PFSK-1 (cell line): ENCODE measurements around the gene CUL5.

Source experiments
- FOXP2 ChIP-seq: optimal IDR thresholded peaks from 2 replicates; pipeline ENCODE3; 2011; ENCODE audit warnings: borderline replicate concordance, control low read depth, inconsistent platforms; ENCODE audit not compliant: insufficient read depth; ENCODE audit errors: extremely low read length, extremely low read depth
- POLR2AphosphoS5 ChIP-seq: IDR thresholded peaks from 2 replicates; pipeline ENCODE4 v1.6.1; 2012; ENCODE audit warnings: low read depth, mild to moderate bottlenecking, control low read depth, low read length, moderate library complexity
- REST ChIP-seq, 2 experiments: IDR thresholded peaks; 2 replicates each; pipeline versions ENCODE4 v1.6.1 to v1.8.0; 2011 to 2012; ENCODE audit warnings: low read depth in 2 of 2, low read length in 2 of 2, control low read depth in 1 of 2, inconsistent platforms in 1 of 2, mild to moderate bottlenecking in 1 of 2, moderate library complexity in 1 of 2; ENCODE audit not compliant: insufficient read depth in 1 of 2
- SIN3A ChIP-seq: IDR thresholded peaks from 2 replicates; pipeline ENCODE4 v1.6.1; 2012; ENCODE audit warnings: mild to moderate bottlenecking, low read length, moderate library complexity, borderline replicate concordance; ENCODE audit not compliant: insufficient read depth
- TAF1 ChIP-seq: IDR thresholded peaks from 2 replicates; pipeline ENCODE4 v1.6.1; 2012; ENCODE audit warnings: low read length, control low read depth, borderline replicate concordance; ENCODE audit not compliant: insufficient read depth

- TF ChIP-seq POLR2AphosphoS5 (no peak), REST (IDR thresholded peaks at IDR 0.05; ENCODE audit: insufficient read depth in 1 of 2, low read depth in 2 of 2, low read length in 2 of 2) (no peak), SIN3A (no peak), TAF1 (no peak), FOXP2 (no peak)
Observed at GRCh38 chr11:107963091-107963490, 45.6 kb upstream of the CUL5 start.
